NCI-H2029 (cell line): Measurements from ENCODE around the gene ACTL8.

Experiments
- DNase-seq: peaks from one replicate; lab custom pipeline; 2025; lab: John Stamatoyannopoulos, UW

The ACTL8 gene

GRCh38 chr1:17875882-17876280 is 120.7 kb downstream of the ACTL8 start:
- DNase-seq = no peak
